GM13976 (cell line): ENCODE data around the gene HOXC6.

Source experiments
- DNase-seq: peaks from one replicate; pipeline ENCODE4 v3.0.0; 2012; ENCODE audit warnings: low spot score
- CTCF ChIP-seq: IDR thresholded peaks from 2 replicates; pipeline ENCODE4 v1.5.1; 2012; ENCODE audit warnings: borderline replicate concordance, mild to moderate bottlenecking; ENCODE audit not compliant: insufficient read depth; ENCODE audit errors: extremely low read depth, missing control alignments, control extremely low read depth
- in situ Hi-C: fragments of 300-500 bp; cut with MboI; formaldehyde crosslinking; loops from one replicate; pipeline ENCODE4 v1.12.0; 2022; ENCODE audit warnings: low sequenced_read_pairs, mixed read lengths, inconsistent platforms; ENCODE audit not compliant: unreplicated experiment

The HOXC6 gene

GRCh38 chr12:53999559-54000115 is 28.6 kb upstream of the HOXC6 start:
- TF ChIP-seq CTCF = no peak
- in situ Hi-C loops = no loop called here
- DNase-seq = no peak

- in situ Hi-C loops = no loop called here
- DNase-seq = no peak
- no peak for TF ChIP-seq CTCF
Measured at GRCh38 chr12:54000116-54001114, 27.8 kb upstream of the HOXC6 start, which contains the start of gene HOXC9. Gene HOXC9, plus strand, starts transcription at chr12:54000161. Its CDS starts 28 bp downstream, at chr12:54000189.

- in situ Hi-C loops = no loop called here
- no peak for DNase-seq
- no peak for TF ChIP-seq CTCF
Measured at GRCh38 chr12:54001283-54002187, 26.7 kb upstream of the HOXC6 start.

GRCh38 chr12:54002278-54002914 is 25.8 kb upstream of the HOXC6 start:
- no peak for DNase-seq
- in situ Hi-C loops = no loop called here
- no peak for TF ChIP-seq CTCF

GRCh38 chr12:54002915-54003389 is 25.3 kb upstream of the HOXC6 start:
- in situ Hi-C loops = no loop called here
- DNase-seq = no peak
- TF ChIP-seq CTCF = no peak

- DNase-seq = no peak
- no peak for TF ChIP-seq CTCF
- in situ Hi-C loops = no loop called here
Measured at GRCh38 chr12:54003625-54004024, 24.6 kb upstream of the HOXC6 start.
